Myocyte (in vitro differentiated cells): ENCODE results near the gene FKTN. TPM values are rescaled to one million over a fixed set of nuclear protein-coding genes. Genes with fewer than 3 reads are reported as not detected.

Source experiments
- DNase-seq: peaks from one replicate; pipeline ENCODE4 v3.0.0-alpha.2; 2012; ENCODE audit warnings: low read depth
- total RNA-seq: library from RNA; depleted of rRNA; stranded (reverse); fragments of >200 nt; gene quantifications from 2 replicates; pipeline ENCODE4 v1.2.3, GENCODE V29; 2014

Gene FKTN
- total RNA-seq, 1 donor from 2014 or later = 15.7 TPM

DNA sequence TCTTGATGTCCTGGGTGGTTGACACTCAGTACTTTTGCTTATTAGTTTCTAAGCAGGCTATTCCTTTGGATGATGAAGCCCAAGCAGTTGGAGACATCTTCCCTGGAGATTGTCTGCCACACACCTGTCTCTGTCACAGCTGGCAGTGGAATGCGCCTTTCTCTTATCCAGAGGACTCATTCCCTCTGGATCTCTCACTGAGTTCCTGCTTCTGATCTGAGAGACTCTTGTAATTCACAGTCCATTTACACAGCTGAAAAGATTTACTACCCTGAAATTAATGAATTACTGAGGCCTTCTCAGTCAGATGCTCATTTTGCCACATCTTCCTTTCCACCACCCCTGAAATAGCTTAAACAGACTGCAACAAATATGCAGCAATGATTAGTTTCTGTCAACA is 120.2 kb downstream of the FKTN start:
- DNase-seq = peak; percentile 53

DNA sequence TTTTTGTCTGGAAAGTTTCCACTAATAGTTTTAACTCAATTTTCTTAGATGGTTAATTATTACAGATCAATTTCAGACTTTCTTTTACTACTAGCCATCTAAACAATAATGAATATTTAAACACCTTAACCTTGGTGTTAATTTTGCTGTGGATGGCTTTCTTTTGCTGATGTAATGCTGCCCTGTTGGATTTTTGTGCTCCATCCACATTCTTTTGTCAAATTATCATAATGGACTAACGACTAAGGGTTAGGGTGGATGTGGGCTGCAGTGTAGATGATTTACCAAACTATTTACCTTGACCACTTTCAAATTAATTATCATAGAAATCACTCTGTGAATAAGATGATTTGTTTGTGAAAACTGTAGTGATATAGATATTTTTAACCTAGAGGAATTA is 120.8 kb downstream of the FKTN start:
- DNase-seq = no peak

DNA sequence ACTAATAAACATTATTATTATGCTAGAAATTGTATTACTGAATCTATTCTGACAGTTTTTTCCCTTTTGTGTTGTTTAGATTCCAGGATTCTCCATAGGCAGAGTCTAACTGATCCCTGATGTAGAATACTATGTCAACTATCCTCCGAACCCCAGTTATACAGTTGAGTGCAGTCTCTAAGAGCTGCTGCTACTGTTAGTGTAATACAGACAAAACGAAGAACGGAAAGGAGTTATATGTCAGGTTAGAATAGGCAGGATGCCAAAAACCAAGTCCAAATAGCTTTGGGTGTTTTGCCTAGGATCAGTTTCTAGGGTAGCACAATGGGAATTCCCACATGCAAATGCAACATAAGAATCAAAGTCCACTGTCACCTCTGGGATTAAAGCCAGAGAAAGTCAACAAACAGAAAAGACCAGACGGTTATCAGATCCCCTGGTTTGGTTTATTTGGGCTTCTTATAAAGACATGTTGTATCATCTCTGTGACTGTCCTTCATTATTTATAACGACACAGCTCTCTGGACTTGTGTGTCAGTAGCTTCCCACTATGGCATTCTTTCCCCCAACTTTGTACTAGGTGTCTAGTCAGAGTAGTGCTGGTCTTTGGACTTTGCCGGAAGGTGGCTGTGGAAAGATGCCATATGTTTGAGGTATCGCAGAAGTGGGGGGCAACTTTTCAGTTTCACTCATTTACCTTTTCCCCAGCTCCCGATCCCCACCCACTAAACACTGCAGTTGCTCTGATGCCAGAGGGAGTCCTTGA is 121.5 kb downstream of the FKTN start:
- DNase-seq = no peak

DNA sequence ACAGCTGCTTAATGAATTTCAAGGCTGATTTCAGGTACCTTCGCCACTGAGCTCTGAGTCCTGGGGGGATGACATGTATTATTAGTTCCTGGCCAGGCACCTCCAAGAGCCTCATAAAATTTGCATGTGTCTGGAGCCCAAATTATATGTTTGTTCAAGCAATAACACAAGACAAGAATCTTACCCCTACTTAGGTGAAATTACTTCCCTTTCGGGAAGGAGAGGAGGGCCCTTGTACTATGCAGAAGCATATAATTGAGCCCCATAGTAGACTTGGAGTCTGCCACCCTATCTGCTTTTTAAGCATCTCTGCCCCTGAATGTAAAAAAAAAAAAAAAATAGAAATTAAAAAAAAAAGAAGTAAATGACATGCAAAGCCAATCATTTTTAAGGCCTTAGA is 123.4 kb downstream of the FKTN start:
- no peak for DNase-seq

DNA sequence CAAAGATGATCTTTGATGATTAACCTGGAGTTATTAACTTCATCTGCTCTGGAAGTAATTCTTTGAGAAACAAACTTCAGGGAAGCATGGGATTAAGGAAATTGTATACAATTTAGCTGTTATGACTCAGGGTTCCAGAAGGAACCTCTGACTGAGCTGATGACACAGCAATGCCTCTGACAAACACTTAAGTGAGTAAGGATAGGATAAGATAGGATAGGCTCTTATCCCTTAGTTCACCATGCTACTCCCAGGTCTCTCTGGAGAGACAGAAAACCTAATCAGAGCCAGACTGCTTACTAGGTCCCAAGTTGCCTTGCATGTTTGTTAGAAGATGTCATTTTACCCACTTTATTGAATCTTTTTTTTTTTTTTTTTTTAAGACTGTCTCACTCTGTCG is 123.8 kb downstream of the FKTN start:
- DNase-seq = no peak

DNA sequence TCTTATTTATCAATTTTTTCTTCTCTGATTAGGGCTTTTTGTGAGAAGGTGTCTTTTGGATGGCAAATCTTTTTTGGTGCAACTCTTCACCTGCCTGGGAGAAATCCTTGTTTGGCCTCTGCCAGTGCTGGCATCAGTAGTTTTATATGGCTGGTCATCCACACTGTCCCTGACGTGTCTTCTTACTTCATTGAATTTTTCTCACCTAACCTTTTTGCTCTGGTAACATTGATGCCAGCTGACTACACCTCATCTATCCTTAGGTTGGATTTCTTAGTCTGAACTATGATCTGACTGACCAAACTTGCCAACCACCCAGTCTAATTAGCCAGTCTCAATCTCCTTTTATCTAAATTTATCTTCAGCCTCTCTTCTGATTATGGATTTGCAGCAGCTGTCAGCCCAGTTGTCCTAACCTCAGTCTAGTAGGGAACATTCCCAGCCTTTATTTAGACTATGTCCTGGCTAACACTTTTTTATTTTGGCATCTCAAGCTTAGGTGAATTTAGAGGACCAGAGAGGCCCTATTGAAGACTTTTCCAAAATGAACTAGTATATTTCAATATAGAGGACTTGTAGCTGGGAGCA is 125.9 kb downstream of the FKTN start:
- peak; percentile 92 for DNase-seq

DNA sequence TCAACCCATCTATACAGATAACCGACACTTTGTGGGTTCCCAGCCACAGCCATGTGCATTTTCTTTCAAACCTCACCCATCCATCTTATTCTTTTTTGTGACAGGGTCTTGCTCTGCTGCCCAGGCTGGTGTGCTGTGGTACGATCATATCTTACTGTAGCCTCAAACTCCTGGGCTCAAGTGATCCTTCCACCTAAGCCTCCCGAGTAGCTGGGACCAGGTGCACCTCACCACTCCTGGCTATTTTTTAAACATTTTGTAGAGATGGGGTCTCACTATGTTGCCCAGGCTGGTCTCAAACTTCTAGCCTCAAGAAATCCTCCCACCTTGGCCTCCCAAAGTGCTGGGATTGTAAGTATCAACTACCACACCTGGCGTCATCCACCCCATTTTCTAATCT is 129.0 kb downstream of the FKTN start:
- no peak for DNase-seq

Other genes starting within 250 kb of the FKTN start
- 17.6 and 18.6 TPM in 2 replicates for gene FSD1L, start 110.1 kb upstream of the FKTN start, total RNA-seq
- gene TAL2, start 104.3 kb downstream of the FKTN start, total RNA-seq = 2.6 and 10.1 TPM in 2 replicates
- 132 and 195 TPM in 2 replicates for gene TMEM38B, start 136.4 kb downstream of the FKTN start, total RNA-seq